ACHN (cell line): Measurements from ENCODE around the gene HHIPL1.
A peak's percentile ranks its signal among the peaks of the same experiment; 100 is the strongest.
"Not testable (repeated sequence)": the region's sequence is repeated elsewhere in the genome, so short reads cannot be mapped to it uniquely, and the experiment has no call there.

Experiments used
- DNase-seq: peaks from one replicate; pipeline ENCODE4 v3.0.0-alpha.2; 2015
- in situ Hi-C: cut with HindIII; loops from 2 replicates; pipeline ENCODE4 v1.10.0; 2017; ENCODE audit warnings: low sequenced_read_pairs, low pct_ligation_motif_present, low pct_unique_long_range_greater_than_20kb

The HHIPL1 gene

GRCh38 chr14:99651953-99652746, 7.2 kb downstream of the HHIPL1 start:
- in situ Hi-C loops = no loop called here
- DNase-seq = no peak

GRCh38 chr14:99654235-99654985, 9.5 kb downstream of the HHIPL1 start:
- peak; percentile 66 for DNase-seq
- in situ Hi-C loops = no loop called here

- in situ Hi-C loops = no loop called here
- no peak for DNase-seq
Observed at GRCh38 chr14:99655521-99655920, 10.6 kb downstream of the HHIPL1 start.

- in situ Hi-C loops = no loop called here
- no peak for DNase-seq
Observed at GRCh38 chr14:99656171-99656570, 11.2 kb downstream of the HHIPL1 start.

- DNase-seq = no peak
- in situ Hi-C loops = no loop called here
Observed at GRCh38 chr14:99657645-99658155, 12.8 kb downstream of the HHIPL1 start.

- DNase-seq = no peak
- in situ Hi-C loops = no loop called here
Observed at GRCh38 chr14:99658218-99658845, 13.4 kb downstream of the HHIPL1 start.

GRCh38 chr14:99659333-99659741, 14.4 kb downstream of the HHIPL1 start:
- in situ Hi-C loops = no loop called here
- DNase-seq = no peak

- no peak for DNase-seq
- in situ Hi-C loops = no loop called here
Observed at GRCh38 chr14:99660006-99660566, 15.2 kb downstream of the HHIPL1 start.

GRCh38 chr14:99660794-99661193, 15.9 kb downstream of the HHIPL1 start:
- in situ Hi-C loops = no loop called here
- DNase-seq = no peak

GRCh38 chr14:99661206-99661605, 16.3 kb downstream of the HHIPL1 start:
- DNase-seq, in situ Hi-C loops: not testable (repeated sequence)

GRCh38 chr14:99662846-99663245, 17.9 kb downstream of the HHIPL1 start:
- no peak for DNase-seq
- in situ Hi-C loops = no loop called here

GRCh38 chr14:99663386-99664057, 18.6 kb downstream of the HHIPL1 start:
- in situ Hi-C loops = no loop called here
- no peak for DNase-seq

GRCh38 chr14:99664058-99664936, 19.4 kb downstream of the HHIPL1 start:
- DNase-seq = no peak
- in situ Hi-C loops = no loop called here

GRCh38 chr14:99664937-99665273, 20.0 kb downstream of the HHIPL1 start:
- DNase-seq = no peak
- in situ Hi-C loops = no loop called here

- in situ Hi-C loops = no loop called here
- no peak for DNase-seq
Observed at GRCh38 chr14:99666533-99666932, 21.6 kb downstream of the HHIPL1 start.

- no peak for DNase-seq
- in situ Hi-C loops = no loop called here
Observed at GRCh38 chr14:99667045-99667444, 22.1 kb downstream of the HHIPL1 start.

- DNase-seq = no peak
- in situ Hi-C loops = no loop called here
Observed at GRCh38 chr14:99667821-99668220, 22.9 kb downstream of the HHIPL1 start.
